Cardiac muscle cell (in vitro differentiated cells and primary cell): Measurements from ENCODE around the gene ABCC2. TPM values are rescaled to one million over a fixed set of nuclear protein-coding genes. Genes with fewer than 3 reads are reported as not detected.

Experiments
- DNase-seq, 2 donors: peaks; one replicate each; pipeline versions ENCODE4 v3.0.0 to v3.0.0-alpha.2; 2010 to 2017; ENCODE audit warnings: low read depth in 1 of 2, low spot score in 1 of 2
- H3K27ac ChIP-seq: fragments of 200-600 bp; sonication (generic); 2 replicates; pipeline ENCODE4 v1.5.1; 2016
- H3K27me3 ChIP-seq: fragments of 200-600 bp; sonication (generic); 2 replicates; pipeline ENCODE4 v1.6.0; 2016; ENCODE audit warnings: control low read depth
- H3K36me3 ChIP-seq: fragments of 200-600 bp; sonication (generic); 2 replicates; pipeline ENCODE4 v1.5.1; 2016; ENCODE audit warnings: control low read depth
- H3K4me1 ChIP-seq: fragments of 200-600 bp; sonication (generic); 2 replicates; pipeline ENCODE4 v1.8.1; 2017; ENCODE audit warnings: low read depth, mild to moderate bottlenecking, mixed run types
- H3K4me3 ChIP-seq: fragments of 200-600 bp; sonication (generic); 2 replicates; pipeline ENCODE4 v1.5.1; 2016; ENCODE audit warnings: mild to moderate bottlenecking
- H3K9me3 ChIP-seq: fragments of 200-600 bp; sonication (generic); 2 replicates; pipeline ENCODE4 v1.5.1; 2017; ENCODE audit warnings: low read depth, mild to moderate bottlenecking, control low read depth
- polyA plus RNA-seq: library from polyadenylated mRNA; unstranded; fragments of >200 nt; fragmentation: Nextera tagmentation; extraction: Ambion mirVana; gene quantifications from 2 replicates; pipeline ENCODE4 v1.2.1, GENCODE V29; 2016
- total RNA-seq: library from RNA; depleted of rRNA; stranded (reverse); fragments of >200 nt; gene quantifications from 2 replicates; pipeline ENCODE4 v1.2.3, GENCODE V29; 2016
- TF ChIP-seq, protein P1 (sequence below): IDR thresholded peaks from 2 replicates; pipeline ENCODE4 v1.5.1; 2012; ENCODE audit warnings: low read depth, mild to moderate bottlenecking, low read length

The ABCC2 gene
- total and polyA plus RNA-seq, 2 experiments from 2014 or later, result 0.12 to 0.86 TPM

DNA sequence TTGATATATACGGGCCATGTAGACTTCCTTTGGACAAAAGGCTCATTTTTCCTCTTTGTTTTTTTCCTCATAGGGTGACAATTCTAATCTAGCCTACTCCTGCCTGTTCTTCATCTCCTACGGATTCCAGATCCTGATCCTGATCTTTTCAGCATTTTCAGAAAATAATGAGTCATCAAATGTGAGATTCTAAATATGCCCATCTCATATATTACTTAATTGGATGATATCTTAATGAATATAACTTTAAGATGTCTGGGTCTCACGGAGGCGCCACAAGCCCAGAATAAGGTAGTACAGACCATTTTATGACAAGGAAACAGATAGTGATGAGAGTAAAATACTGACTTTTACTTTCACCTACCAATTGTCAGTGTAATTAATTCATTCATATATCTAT, 11.4 kb downstream of the ABCC2 start:
- no peaks in the 10 kb centered on the region for H3K36me3 ChIP-seq
- H3K4me3 ChIP-seq, result no peak overlapping the region
- TF ChIP-seq, protein P1, sequence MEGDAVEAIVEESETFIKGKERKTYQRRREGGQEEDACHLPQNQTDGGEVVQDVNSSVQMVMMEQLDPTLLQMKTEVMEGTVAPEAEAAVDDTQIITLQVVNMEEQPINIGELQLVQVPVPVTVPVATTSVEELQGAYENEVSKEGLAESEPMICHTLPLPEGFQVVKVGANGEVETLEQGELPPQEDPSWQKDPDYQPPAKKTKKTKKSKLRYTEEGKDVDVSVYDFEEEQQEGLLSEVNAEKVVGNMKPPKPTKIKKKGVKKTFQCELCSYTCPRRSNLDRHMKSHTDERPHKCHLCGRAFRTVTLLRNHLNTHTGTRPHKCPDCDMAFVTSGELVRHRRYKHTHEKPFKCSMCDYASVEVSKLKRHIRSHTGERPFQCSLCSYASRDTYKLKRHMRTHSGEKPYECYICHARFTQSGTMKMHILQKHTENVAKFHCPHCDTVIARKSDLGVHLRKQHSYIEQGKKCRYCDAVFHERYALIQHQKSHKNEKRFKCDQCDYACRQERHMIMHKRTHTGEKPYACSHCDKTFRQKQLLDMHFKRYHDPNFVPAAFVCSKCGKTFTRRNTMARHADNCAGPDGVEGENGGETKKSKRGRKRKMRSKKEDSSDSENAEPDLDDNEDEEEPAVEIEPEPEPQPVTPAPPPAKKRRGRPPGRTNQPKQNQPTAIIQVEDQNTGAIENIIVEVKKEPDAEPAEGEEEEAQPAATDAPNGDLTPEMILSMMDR, result no peak
- no peaks in the 10 kb centered on the region for H3K4me1 ChIP-seq
- H3K27me3 ChIP-seq, result no peaks in the 10 kb centered on the region
- H3K9me3 ChIP-seq, result no peaks in the 10 kb centered on the region
- H3K27ac ChIP-seq, result no peak overlapping the region
- DNase-seq, result no peak

- Histone ChIP-seq H3K36me3 (no peaks in the 10 kb centered on the region), H3K4me1 (no peaks in the 10 kb centered on the region), H3K4me3 (no peak overlapping the region), H3K27me3 (no peaks in the 10 kb centered on the region), H3K27ac (no peak overlapping the region), H3K9me3 (no peaks in the 10 kb centered on the region)
- TF ChIP-seq, protein P1, result no peak
- no peak for DNase-seq
Observed at GRCh38 chr10:99796928-99797327, 14.5 kb downstream of the ABCC2 start.

- TF ChIP-seq, protein P1, result no peak
- Histone ChIP-seq H3K27ac (no peak overlapping the region), H3K36me3 (no peaks in the 10 kb centered on the region), H3K27me3 (no peaks in the 10 kb centered on the region), H3K4me3 (no peak overlapping the region), H3K4me1 (no peaks in the 10 kb centered on the region), H3K9me3 (no peaks in the 10 kb centered on the region)
- no peak for DNase-seq
Observed at GRCh38 chr10:99798031-99798430, 15.6 kb downstream of the ABCC2 start.

- no peaks in the 10 kb centered on the region for H3K4me1 ChIP-seq
- H3K27ac ChIP-seq, result no peak overlapping the region
- no peak overlapping the region for H3K4me3 ChIP-seq
- H3K9me3 ChIP-seq, result no peaks in the 10 kb centered on the region
- DNase-seq, result no peak
- H3K36me3 ChIP-seq, result no peaks in the 10 kb centered on the region
- no peaks in the 10 kb centered on the region for H3K27me3 ChIP-seq
- TF ChIP-seq, protein P1, result no peak
Observed at GRCh38 chr10:99798920-99799319, 16.5 kb downstream of the ABCC2 start.

DNA sequence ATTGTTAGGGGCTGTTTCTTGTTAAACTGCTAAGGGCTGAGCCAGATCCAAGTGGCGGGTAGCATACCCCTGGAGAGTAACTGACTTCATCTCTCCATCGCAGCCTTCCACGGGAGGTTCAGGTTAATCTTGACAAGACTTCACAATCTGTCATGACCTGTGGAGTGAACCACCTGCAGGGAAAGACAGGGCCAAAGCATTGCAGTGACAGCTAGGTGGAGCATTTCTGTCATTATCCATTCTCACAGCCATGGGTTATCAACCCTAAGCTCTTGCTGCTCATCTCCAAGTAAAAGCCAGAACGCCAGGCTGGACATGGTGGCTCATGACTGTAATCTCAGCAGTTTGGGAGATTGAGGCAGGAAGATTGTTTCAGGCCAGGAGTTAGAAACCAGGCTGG, 17.2 kb downstream of the ABCC2 start:
- TF ChIP-seq, protein P1, result no peak
- Histone ChIP-seq H3K9me3 (no peaks in the 10 kb centered on the region), H3K36me3 (no peaks in the 10 kb centered on the region), H3K4me1 (no peaks in the 10 kb centered on the region), H3K4me3 (no peak overlapping the region), H3K27me3 (no peaks in the 10 kb centered on the region), H3K27ac (no peak overlapping the region)
- DNase-seq, result no peak

GRCh38 chr10:99804471-99804870, 22.0 kb downstream of the ABCC2 start:
- Histone ChIP-seq H3K36me3 (no peaks in the 10 kb centered on the region), H3K27ac (no peak overlapping the region), H3K4me1 (no peaks in the 10 kb centered on the region), H3K4me3 (no peak overlapping the region), H3K27me3 (no peaks in the 10 kb centered on the region), H3K9me3 (no peaks in the 10 kb centered on the region)
- TF ChIP-seq, protein P1, result no peak
- no peak for DNase-seq
